GM18498 (cell line): Measurements from ENCODE around the gene DNAH11.
"Not testable (repeated sequence)": the region's sequence is repeated elsewhere in the genome, so short reads cannot be mapped to it uniquely, and the experiment has no call there.

ENCODE experiments used
- ATAC-seq: cut with Tn5 transposase; IDR thresholded peaks from one replicate; pipeline ENCODE4 v1.9.1; 2021; ENCODE audit warnings: mild to moderate bottlenecking, moderate library complexity; ENCODE audit not compliant: unreplicated experiment

The DNAH11 gene

DNA sequence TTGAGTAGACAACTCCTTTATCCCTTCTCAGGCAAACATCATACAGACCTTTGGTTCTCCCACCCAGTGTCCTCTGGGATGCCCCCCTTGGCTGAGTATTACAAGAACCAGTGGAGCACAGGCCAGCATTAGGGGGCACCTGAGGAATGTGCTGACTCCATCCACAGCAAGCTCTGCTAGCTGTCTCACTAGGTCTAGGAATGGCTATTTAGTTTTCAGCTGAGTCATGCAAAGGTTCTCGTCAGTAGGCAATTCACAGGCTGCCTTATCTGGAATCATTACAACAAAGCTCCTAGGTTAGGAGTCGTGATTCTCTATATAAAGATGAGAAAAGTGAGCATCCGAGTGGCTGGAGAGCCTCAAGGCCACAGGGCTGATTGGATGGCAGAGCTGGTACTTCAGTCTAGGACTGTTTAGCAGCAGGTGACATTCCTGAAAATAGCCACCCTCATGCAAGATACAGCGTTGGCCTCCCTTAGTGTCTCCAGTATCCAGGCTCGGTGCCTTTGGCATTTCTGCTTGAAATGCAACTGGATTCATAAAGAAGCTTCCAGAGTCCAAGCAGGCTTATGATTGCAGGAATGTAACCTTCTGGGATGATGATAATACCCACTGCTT is 327.1 kb downstream of the DNAH11 start:
- ATAC-seq, result no peak

- no peak for ATAC-seq
These were observed 340.2 kb downstream of the DNAH11 start for GRCh38 chr7:21883069-21883468.

- not testable (repeated sequence) for ATAC-seq
These were observed 340.7 kb downstream of the DNAH11 start for GRCh38 chr7:21883501-21883900.

- no peak for ATAC-seq
These were observed 341.7 kb downstream of the DNAH11 start for GRCh38 chr7:21884496-21884895.

GRCh38 chr7:21886396-21886795 is 343.6 kb downstream of the DNAH11 start:
- no peak for ATAC-seq

GRCh38 chr7:21887353-21887752 is 344.5 kb downstream of the DNAH11 start:
- no peak for ATAC-seq

GRCh38 chr7:21887779-21888178 is 344.9 kb downstream of the DNAH11 start:
- ATAC-seq, result no peak

- no peak for ATAC-seq
These were observed 348.5 kb downstream of the DNAH11 start for GRCh38 chr7:21891291-21891690.

DNA sequence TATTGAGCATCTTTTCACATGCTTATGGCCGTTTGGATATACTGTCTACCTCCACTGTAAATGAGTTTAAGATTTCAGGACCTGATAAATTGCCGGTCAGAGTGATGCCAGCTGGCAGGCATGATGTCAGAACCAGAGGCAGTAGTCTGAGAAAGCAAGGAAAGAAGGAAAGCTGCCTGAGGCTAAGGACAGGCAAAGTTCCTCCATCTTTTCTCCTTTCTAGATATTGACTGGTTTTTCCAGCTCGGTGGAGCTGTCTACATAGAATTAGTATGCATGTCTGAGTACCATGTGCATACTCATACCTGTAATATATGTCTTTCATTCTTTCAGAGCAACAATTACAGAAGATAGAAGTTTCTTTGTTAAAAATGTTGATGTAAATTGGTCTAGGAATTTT is 350.6 kb downstream of the DNAH11 start:
- ATAC-seq, result no peak

DNA sequence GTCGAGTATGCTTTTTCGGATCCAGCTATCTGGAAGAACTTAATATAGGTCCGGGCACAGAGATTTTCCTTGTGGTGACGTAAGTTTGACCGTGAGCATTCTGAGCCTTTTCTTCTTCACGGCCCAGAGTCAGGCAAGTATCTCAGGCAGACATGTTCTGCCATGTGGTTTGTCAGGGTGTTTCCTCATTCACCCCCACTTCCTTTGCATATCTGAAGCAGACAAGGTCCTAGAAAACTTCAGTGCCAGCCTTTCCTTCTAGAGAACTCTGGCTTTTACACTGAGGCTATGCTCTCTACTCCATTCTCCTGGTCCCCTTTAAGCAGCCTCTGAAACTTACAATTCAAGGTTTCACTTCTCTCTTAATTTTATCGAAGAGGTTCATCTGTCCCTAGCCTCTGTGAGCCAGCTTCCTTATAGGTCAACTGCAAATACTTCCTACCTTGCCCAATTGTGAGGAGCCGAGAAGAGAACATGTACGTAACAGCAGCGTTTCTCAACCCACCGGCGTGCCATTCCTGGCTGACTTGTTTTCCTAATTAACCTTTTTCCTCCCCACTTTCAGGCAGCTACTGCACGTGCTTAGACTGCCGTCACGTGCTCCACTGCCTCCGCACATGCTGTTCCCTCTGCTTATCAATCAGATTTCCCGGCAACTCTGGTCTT is 355.6 kb downstream of the DNAH11 start:
- ATAC-seq, result peak; percentile 93

DNA sequence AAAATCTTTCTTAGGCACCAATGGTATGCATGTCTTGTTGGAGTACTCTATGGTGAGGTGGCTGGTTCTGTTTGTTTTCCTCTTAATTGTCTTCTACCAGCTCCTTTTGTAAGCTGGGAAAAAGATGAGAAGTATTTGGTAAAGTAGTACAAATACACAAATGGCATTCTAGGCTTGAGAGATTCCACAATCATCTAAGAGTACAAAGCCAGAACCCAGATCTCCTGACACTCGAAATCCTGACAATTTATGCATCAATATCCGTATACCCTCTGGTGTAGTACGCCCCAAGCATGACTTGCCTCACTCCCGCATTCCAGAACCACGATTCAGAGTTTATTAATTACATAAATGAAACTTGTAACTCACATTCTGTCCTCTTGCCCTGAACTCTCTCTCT is 359.4 kb downstream of the DNAH11 start:
- ATAC-seq, result no peak

DNA sequence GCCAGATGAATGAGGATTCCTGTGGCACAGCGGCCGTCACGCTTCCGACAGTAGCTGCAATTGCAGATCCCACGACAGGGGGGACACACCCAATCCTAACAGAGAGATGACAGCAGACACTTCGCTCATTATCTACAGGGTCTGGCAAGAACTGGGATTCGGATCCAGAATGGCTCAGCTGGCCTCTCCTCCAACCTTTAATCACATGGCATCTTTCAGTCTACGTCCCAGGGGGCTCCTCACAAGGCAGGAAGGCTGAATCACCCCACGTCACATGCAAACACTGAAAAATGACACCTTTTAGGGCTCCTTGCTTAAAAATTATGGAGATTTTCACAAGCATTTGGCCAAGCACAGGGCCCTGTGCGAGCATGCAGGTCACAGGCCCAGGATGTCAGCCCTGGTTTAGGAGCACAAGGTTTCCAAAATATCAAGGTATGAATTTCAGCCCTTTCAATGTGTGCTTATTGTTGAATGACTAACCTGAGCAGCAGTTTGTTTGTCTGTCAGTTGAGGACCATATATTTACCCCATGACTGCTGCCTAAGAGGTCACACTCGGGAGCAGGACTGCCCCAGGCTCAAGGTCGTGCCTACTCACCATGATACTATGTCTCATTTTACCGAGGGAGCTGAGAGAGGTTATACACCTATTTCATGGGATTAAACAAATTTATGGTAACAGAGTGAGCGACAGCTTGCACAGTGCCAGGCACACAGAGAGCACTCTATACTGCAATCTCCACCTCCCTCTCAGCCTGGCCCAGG is 360.4 kb downstream of the DNAH11 start:
- ATAC-seq, result no peak

DNA sequence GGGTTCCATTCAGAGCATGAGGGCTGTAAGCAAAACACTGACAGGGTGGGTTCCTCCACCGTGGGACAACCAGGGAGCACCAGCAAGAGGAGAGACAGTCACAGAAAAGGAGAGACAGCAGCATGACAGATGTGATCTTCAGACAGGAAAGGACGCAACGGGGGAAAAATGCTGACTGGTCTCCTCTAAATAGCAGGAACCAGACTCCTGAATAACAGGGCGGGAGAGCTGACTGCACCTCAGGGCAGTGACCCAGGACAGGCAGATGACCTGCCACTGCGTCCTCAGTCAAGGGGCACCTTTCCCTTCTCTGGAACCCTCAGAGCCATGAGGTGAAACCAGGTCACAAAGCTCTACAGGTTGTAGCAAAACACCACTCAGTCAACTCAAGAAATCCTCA is 365.9 kb downstream of the DNAH11 start:
- no peak for ATAC-seq

- no peak for ATAC-seq
These were observed 367.4 kb downstream of the DNAH11 start for GRCh38 chr7:21910253-21910652.

- no peak for ATAC-seq
These were observed 368.6 kb downstream of the DNAH11 start for GRCh38 chr7:21911341-21911875.

- no peak for ATAC-seq
These were observed 369.5 kb downstream of the DNAH11 start for GRCh38 chr7:21912305-21912704.

DNA sequence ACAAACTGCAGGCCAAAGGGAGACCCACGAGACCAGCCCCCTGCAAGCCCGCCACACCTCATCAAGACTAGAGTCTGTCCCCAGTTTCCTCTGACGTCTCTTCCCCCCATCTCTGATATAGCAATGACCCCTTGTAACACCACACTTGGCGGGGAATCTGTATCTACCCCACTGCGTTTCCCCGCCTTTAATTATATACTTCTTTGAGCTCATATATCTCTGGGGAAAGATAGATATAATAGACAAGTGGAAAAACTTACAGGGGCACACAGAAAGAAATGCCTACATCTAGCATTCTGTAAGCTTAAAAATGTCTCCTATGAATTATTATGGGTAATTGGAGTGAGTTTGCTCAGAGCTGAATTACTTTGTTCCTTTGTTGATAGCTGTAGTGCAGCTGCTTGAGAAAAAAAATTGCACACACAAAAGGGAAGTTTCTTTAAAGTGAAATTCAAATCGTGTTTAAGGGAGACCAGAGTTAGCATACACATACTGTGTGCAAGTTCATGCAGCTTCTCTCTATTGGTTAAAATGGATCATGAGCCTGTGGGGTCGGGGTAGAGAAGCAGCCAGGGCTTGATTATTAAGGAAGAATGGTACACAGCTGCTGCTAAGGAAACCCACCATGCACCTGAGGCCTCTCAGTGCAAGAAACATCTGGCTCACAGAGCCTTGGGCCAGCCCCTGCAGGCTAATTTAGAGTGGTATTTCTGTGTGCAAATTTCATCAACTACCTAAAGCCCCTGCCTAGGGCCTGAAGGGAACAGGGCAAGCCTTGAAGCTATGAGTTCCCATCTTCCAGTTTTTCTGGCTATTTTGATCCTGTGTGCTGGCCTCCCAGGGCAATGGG is 370.3 kb downstream of the DNAH11 start:
- ATAC-seq, result no peak

DNA sequence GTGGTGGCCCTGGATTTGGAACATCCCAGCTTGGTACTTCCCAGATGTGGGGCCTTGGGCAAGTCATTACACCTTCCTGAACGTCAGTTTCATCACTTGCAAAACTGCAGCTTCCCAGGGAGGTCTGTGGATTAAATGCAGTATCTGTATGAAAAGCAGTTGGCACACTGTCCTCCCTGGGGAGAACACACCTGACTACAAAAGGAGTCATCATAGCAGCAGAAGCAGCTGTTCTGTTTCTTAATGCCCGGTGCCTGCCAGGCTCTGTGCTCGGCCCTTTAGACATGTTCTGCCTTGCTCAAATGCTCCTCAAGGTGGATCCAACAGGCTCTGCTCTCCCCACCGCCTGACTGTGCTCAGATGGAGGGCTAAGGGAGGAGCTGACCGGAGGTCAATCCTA is 371.8 kb downstream of the DNAH11 start:
- no peak for ATAC-seq

- ATAC-seq, result no peak
These were observed 372.3 kb downstream of the DNAH11 start for GRCh38 chr7:21915140-21915539.

DNA sequence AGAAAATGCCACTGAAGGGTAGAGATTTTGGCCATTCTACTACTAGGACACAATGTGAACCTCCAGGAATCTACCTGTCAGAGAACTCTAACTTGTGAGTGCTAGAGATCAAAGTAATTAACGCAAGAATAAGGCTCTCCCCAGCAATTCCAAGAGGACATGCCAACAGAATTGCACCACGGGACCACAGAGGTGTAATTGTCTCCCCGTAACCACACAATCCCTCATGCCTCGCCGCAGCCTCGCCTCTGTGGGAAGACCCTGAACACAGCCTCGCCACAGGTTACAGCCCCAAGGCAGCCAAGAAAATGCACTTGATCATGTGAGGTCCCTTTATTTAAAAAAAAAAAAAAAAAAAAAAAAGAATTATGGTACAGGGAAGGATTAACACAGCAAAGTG is 373.3 kb downstream of the DNAH11 start:
- ATAC-seq, result no peak

GRCh38 chr7:21916629-21917028 is 373.8 kb downstream of the DNAH11 start:
- no peak for ATAC-seq
